GM12891 (cell line): Measurements from ENCODE around the gene PPFIBP1.

ENCODE experiments used
- POLR2A ChIP-seq: IDR thresholded peaks from 2 replicates; pipeline ENCODE4 v1.6.1; 2011; ENCODE audit warnings: low read depth, low read length, control low read depth
- POLR2AphosphoS5 ChIP-seq: IDR thresholded peaks from 2 replicates; pipeline ENCODE4 v1.6.1; 2011; ENCODE audit warnings: low read depth, low read length, control low read depth

DNA sequence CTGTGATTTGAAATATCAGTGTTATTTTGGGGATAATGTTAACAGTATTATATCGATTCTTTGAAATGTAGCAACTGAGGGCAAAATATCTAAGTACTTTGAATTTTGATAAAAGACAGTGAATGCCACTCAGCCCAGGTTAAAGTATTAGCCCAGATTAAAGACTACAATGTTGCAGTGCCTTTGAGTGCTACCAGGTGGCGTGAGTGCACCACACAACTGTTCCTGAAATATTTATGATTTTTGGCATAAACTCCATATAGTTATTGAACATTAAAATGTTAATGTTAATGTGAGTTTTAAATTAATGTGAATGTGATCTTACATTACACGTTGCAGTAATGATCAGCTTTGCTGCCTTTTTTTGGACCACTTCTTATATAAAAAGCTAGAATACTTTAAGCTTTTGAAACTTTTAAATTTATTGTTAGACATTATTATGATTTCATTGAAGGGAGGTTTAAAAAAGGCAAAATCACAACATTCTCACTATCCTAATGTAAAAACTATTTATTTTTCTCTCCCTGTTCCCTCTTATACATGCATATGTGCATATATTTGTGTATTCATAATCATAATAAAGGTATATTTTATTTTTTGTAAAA lies 209.1 kb downstream of the PPFIBP1 start:
- TF ChIP-seq POLR2A = no peak
- TF ChIP-seq POLR2AphosphoS5 = no peak
